Measurements from ENCODE around the gene SNRK. TPM values are rescaled to one million over a fixed set of nuclear protein-coding genes. Genes with fewer than 3 reads are reported as not detected.

SNRK gene
- total and polyA plus RNA-seq, 2 of the 13 experiments (the other 11 are each of a cell fraction or from before 2014, with no cell fraction given): 11.4 to 16.1 TPM

GRCh38 chr3:43273416-43273815, 12.9 kb upstream of the SNRK start:
- no TSS peak for BruUV-seq (replicated peaks)
- no peak for DNase-seq (ENCODE audit: low spot score)
- no peak overlapping the region for H3K4me2 ChIP-seq (ENCODE audit: low read depth, low read length)
- H4K20me1 ChIP-seq (ENCODE audit: insufficient read depth, low read length): no peaks in the 10 kb centered on the region
- in situ Hi-C loops (cut with HindIII; ENCODE audit: extremely low pct_ligation_motif_present, low pct_unique_long_range_greater_than_20kb) (no loop called here), intact Hi-C loops (cut with micrococcal nuclease; ENCODE audit: unreplicated experiment) (no loop called here)
- H3K4me1 ChIP-seq (ENCODE audit: insufficient read depth, low read length): no peaks in the 10 kb centered on the region
- TF ChIP-seq ZFP90 (CRISPR knock-in tag; IDR thresholded peaks at IDR 0.05; ENCODE audit: borderline replicate concordance) (no peak), LCORL (IDR thresholded peaks at IDR 0.05) (no peak), LCORL (CRISPR knock-in tag; IDR thresholded peaks at IDR 0.05) (no peak), MED13 (CRISPR knock-in tag; IDR thresholded peaks at IDR 0.05) (no peak), ZNF224 (CRISPR knock-in tag; IDR thresholded peaks at IDR 0.05) (no peak), MEF2D (CRISPR knock-in tag; IDR thresholded peaks at IDR 0.05) (no peak), SKIL (CRISPR knock-in tag; IDR thresholded peaks at IDR 0.05; ENCODE audit: borderline replicate concordance) (no peak)
- TF ChIP-seq, protein P1, sequence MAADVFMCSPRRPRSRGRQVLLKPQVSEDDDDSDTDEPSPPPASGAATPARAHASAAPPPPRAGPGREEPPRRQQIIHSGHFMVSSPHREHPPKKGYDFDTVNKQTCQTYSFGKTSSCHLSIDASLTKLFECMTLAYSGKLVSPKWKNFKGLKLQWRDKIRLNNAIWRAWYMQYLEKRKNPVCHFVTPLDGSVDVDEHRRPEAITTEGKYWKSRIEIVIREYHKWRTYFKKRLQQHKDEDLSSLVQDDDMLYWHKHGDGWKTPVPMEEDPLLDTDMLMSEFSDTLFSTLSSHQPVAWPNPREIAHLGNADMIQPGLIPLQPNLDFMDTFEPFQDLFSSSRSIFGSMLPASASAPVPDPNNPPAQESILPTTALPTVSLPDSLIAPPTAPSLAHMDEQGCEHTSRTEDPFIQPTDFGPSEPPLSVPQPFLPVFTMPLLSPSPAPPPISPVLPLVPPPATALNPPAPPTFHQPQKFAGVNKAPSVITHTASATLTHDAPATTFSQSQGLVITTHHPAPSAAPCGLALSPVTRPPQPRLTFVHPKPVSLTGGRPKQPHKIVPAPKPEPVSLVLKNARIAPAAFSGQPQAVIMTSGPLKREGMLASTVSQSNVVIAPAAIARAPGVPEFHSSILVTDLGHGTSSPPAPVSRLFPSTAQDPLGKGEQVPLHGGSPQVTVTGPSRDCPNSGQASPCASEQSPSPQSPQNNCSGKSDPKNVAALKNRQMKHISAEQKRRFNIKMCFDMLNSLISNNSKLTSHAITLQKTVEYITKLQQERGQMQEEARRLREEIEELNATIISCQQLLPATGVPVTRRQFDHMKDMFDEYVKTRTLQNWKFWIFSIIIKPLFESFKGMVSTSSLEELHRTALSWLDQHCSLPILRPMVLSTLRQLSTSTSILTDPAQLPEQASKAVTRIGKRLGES (CRISPR knock-in tag; IDR thresholded peaks at IDR 0.05; ENCODE audit: borderline replicate concordance): no peak
- no peak overlapping the region for H3K9ac ChIP-seq (ENCODE audit: insufficient read depth, low read depth, low read length)
- H3K27ac ChIP-seq (ENCODE audit: extremely low read length, insufficient read depth, low read length): no peak overlapping the region
- ChIA-PET POLR2A (no interaction called here), CTCF (ENCODE audit: low intra/inter-chr PET ratio, low total read pairs) (no interaction called here)
- no peaks in the 10 kb centered on the region for H3K9me3 ChIP-seq (ENCODE audit: low read length)
- no peaks in the 10 kb centered on the region for H3K36me3 ChIP-seq (replicated peaks in 1 of 2; ENCODE audit: control insufficient read depth in 1 of 2, insufficient read depth in 2 of 2, low read length in 2 of 2)
- 33% methylated on average over 2 of the region's 2 CpGs for WGBS (ENCODE audit: low lambda C conversion rate)
- no peak overlapping the region for H3K4me3 ChIP-seq (replicated peaks in 1 of 3; ENCODE audit: insufficient read depth in 1 of 3, low read depth in 2 of 3, low read length in 3 of 3)
- H2AFZ ChIP-seq (ENCODE audit: low read length): no peak overlapping the region
- FAIRE-seq: no peak
- H3K79me2 ChIP-seq (ENCODE audit: insufficient read depth, low read length): no peaks in the 10 kb centered on the region
- ATAC-seq: no peak
- H3K27me3 ChIP-seq (ENCODE audit: control insufficient read depth in 1 of 2, insufficient read depth in 2 of 2, low read length in 2 of 2): peaks cover 0 to 6% of the 10 kb centered on the region in 2 experiments; a peak in 1 of 5 replicates

Data from HepG2 (cell line).